Measurements from ENCODE around the gene RASA3. TPM values are rescaled to one million over a fixed set of nuclear protein-coding genes. Genes with fewer than 3 reads are reported as not detected.
"Not testable (repeated sequence)": the region's sequence is repeated elsewhere in the genome, so short reads cannot be mapped to it uniquely, and the experiment has no call there.

The RASA3 gene, protein sequence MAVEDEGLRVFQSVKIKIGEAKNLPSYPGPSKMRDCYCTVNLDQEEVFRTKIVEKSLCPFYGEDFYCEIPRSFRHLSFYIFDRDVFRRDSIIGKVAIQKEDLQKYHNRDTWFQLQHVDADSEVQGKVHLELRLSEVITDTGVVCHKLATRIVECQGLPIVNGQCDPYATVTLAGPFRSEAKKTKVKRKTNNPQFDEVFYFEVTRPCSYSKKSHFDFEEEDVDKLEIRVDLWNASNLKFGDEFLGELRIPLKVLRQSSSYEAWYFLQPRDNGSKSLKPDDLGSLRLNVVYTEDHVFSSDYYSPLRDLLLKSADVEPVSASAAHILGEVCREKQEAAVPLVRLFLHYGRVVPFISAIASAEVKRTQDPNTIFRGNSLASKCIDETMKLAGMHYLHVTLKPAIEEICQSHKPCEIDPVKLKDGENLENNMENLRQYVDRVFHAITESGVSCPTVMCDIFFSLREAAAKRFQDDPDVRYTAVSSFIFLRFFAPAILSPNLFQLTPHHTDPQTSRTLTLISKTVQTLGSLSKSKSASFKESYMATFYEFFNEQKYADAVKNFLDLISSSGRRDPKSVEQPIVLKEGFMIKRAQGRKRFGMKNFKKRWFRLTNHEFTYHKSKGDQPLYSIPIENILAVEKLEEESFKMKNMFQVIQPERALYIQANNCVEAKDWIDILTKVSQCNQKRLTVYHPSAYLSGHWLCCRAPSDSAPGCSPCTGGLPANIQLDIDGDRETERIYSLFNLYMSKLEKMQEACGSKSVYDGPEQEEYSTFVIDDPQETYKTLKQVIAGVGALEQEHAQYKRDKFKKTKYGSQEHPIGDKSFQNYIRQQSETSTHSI
- 10 to 100 TPM; 10.5 to 14.4 (median 12.2) TPM for polyA plus RNA-seq (ENCODE audit: insufficient read depth in 1 of 5, insufficient read length in 5 of 5, low replicate concordance in 1 of 5)
- long read RNA-seq, donor 1: 0 reads
- long read RNA-seq, donor 2: 0 reads
- long read RNA-seq, donor 3, full-length matches to known transcripts: 1 of 1 reads
- long read RNA-seq, donor 3, partial matches to known transcripts: 0 of 1 reads
- long read RNA-seq, donor 3, other reads (novel, unspliced or antisense): 0 of 1 reads
- long read RNA-seq, donor 4: 0 reads
- long read RNA-seq, donor 5: 0 reads
- long read RNA-seq, donor 6, full-length matches to known transcripts: 1 of 1 reads
- long read RNA-seq, donor 6, partial matches to known transcripts: 0 of 1 reads
- long read RNA-seq, donor 6, other reads (novel, unspliced or antisense): 0 of 1 reads
- long read RNA-seq, donor 7, full-length matches to known transcripts: 3 of 8 reads
- long read RNA-seq, donor 7, partial matches to known transcripts: 5 of 8 reads
- long read RNA-seq, donor 7, other reads (novel, unspliced or antisense): 0 of 8 reads
- long read RNA-seq, donor 8: 0 reads

- DNase-seq: peak; percentile 77 to 79
These were observed at the start of gene RASA3 for GRCh38 chr13:114132419-114133121. Gene RASA3 (minus strand): TSS chr13:114132623. CDS start chr13:114132489, 134 bp downstream.

DNA sequence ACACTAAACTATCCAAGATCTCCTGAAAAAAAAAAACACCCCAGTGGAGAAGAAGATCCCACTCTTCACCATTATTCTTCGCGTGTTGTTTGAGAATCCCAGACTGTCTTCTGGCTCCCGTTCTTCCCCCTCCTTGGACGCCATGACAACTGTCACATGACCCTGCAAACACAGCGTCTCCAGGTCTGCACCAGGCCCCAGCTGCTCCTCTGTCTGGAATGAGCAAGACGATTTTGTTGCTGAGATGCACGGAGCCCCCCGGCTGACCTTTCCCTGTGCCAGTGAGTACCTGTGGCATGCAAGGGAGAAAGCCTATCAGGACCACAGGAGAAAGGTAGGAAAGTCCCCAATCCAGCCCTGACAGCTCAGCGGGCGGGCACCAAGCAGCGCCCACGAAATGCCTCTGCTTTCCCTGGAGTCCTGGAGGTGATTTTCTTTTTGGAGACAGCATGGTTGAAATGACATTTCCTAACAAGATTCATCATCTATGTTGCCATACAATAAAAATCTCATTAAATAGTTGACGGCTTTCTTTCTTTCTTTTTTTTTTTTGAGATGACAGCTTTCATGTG, 46.8 kb upstream of the RASA3 start, which contains the start of gene CFAP97D2:
TSS of gene CFAP97D2 (plus strand) at position 171 of the 572 bp plus-strand sequence. CDS start at position 245, 74 bp downstream.
- DNase-seq: no peak

DNA sequence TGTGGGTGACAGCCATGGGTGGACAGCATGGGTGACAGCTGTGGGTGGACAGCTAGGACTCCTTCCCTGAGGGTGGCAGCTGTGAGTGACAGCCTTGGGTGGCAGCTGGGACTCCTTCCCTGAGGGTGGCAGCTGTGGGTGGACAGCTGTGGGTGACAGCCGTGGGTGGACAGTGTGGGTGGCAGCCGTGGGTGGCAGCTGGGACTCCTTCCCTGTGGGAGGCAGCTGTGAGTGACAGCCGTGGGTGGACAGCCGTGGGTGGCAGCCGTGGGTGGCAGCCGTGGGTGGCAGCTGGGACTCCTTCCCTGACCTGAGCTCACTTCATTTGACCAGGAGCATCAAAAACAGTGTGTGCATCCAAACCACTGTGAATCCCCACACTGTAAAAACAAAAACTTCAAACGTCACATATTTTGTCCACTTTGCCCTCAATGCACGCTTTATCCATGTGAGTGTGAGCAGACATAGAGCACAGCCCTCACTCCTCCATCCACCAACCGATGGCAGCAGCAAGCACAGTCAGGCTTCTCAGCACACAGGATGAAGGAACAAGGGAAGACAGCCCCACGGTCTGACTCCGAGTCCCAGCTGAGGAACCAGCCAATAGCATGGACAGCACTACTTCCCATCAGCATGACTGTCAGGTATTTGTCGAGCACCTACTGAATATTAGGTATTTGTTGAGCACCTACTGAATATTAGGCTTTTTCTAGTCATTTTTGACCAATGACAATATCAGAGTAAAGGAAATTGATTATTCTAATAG, 45.0 kb upstream of the RASA3 start:
- DNase-seq: no peak

GRCh38 chr13:114176359-114176902, 44.0 kb upstream of the RASA3 start:
- not testable (repeated sequence) for DNase-seq

GRCh38 chr13:114174529-114174961, 42.1 kb upstream of the RASA3 start:
- DNase-seq: no peak

- no peak for DNase-seq
These were observed 41.3 kb upstream of the RASA3 start for GRCh38 chr13:114173745-114174144.

DNA sequence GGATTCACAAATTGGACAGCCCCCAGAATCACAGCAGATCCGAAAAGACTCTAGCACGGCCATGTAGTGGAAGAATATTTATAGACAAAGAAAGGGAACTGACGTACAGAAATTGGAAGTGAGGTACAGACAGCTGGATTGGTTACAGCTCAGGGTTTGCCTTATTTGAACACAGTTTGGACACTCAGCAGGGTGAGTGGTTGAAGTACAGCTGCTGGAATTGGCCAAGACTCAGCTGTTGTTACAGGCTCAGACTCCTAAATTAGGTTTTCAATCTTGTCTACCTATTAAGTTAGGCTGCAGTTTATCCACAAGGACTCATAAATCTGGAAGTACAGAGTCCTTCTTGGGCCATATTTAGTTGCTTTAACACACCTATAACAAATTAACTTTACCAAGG, 40.8 kb upstream of the RASA3 start:
- DNase-seq: no peak

DNA sequence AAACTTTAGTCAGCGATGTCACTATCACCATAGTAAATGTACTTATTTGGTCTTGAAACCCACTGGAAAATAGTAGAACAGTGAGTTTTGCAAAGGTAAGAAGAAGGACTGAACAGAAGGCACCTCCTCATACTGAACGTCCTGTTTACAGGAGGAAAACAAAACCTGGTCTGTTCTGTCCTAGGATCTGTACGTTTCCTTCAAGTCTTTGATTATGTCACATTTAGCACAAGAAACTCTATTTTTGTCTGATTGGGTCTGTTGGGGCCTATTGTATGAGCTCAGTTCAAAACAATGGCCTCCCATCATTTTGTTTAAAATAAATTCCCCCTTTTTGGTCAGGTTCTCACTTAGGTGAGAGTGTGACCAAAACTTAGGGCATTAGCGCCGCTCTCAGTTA, 35.5 kb upstream of the RASA3 start:
- DNase-seq: no peak

GRCh38 chr13:114167426-114167825, 35.0 kb upstream of the RASA3 start:
- no peak for DNase-seq

- DNase-seq: no peak
These were observed 34.1 kb upstream of the RASA3 start for GRCh38 chr13:114166381-114167131.

DNA sequence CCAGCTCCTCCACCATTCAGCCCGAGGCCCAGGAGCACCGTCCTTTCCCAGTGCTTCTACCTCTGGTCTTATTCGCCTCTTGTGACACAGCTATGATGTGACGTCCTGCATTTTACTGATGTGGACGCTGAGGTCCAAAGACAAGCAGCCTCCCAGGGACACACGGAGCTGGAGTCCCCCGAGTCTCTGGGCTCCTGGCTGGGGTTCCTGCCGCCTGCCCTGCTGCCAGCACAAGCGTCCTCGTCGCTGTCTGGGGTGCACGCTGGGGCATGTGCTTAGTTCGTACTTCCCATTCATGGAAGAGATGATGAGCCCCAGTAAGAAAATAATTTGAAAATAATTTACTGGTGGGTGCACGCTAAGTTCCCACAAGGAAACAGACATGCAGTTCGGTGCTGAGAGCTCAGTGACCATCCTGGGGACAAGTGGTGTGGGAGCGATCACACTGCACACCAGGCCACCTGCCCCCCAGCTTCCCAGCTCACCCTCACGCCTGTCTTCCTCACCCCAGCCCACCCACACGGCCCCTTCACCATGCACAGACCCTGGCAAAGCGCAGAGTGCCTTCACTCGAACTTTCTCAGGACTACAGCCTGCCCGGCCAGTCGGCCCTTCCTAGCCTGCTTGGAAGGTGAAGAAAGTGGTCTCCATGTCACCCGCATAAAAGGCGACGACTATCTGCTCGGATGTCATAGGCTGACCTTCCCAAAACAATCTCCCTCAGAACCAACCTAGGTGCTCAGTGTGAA, 32.4 kb upstream of the RASA3 start:
- DNase-seq: no peak

DNA sequence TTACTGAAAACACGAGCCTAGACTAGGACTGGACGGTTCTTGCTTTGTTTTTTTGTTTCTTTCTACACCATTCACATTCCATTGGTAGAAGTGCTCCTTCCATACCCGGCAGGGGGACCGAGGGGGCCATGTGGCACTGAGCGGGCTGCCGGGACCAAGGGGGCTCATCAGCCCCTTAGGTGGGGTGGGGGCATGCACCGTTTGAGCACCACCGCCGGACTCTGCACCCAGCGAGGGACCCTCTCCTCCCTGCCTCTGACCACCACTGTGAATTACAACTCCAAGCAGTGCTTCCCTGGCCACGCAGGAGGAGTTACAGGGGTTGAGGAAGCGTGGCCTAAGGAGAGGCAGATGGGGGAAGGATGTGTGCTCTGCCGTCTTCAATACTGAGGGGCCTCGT, 31.6 kb upstream of the RASA3 start:
- no peak for DNase-seq

GRCh38 chr13:114162533-114162922, 30.1 kb upstream of the RASA3 start:
- DNase-seq: no peak

DNA sequence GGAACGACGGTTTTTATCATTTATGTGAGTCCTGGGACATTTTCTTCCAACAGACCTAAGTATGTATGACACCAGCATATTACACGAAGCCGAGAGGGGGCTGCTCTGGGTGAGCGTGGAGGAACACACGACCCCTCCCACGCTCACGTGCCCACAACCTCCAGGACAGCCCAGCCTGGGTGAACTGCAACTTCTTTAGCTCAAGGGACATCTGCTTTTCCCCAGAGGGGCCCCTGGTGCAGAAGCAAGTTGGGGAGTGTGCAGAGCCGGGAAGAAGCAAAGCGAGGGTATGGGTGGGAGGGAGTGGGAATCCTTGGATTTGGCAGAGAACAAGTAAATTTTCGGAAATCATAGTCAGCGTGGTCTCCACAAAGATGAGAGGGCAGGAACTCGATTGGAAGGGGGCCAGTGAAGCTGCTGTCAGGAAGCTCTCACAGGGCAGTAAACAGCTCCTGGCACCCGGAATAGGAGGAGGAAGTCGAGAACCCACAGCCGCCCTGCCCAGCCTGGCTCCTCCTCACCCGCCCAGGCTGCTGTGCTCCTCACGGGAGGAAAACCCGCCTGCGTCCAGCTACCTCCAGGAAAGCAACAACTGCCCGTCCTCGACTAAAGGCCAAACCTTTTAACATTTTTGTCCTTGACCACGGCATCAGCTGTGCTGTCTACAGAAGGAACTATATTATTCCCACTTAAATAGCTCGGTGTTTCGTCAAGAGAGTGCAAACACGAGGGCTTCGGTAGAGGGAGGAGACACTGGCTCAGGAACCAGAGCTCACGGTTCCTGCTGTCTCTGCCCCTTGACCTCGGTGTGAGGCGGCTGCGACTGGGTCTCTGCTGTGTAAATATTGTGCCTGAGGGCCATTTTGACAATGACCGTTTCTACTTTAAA, 29.5 kb upstream of the RASA3 start:
- peak; percentile 36 to 38 for DNase-seq

DNA sequence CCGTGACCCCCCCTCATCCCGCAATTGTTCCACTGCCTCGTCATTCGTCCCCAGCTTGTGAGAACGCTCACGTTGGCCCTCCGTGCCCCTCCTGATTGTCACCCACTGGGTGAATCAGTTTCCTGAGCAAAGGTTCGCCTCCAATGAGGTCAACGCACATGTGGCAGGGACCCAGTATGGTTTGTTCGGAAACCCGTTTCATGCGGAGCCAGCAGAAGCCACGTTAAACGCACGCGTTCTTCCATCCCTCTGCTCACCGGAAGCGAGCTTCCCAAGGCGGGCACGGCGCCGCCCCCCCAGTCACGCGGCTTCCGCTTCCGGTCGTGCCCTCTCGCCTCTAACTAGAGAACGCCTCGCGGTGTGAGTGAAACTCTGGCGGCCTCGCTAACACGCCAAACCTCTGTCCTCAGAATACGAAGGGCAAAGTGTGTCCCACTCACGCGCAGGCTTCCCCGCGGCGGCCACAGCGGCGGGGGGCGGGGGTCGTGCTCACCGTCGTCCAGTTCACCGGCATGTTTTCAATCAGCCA, 28.7 kb upstream of the RASA3 start:
- DNase-seq: no peak

- not testable (repeated sequence) for DNase-seq
These were observed 26.6 kb upstream of the RASA3 start for GRCh38 chr13:114158869-114159666.
